Sigmoid colon (tissue), 7 donors: Measurements from ENCODE around the gene RNASEH1. TPM values are rescaled to one million over a fixed set of nuclear protein-coding genes. Genes with fewer than 3 reads are reported as not detected.

Source experiments
- DNase-seq: peaks from one replicate; pipeline ENCODE4 v3.0.0-alpha.2; 2019
- H3K27ac ChIP-seq, 4 donors: fragments of 200-600 bp; sonication (generic); one replicate each; pipeline ENCODE4 v1.5.1; 2016 to 2019; ENCODE audit warnings: mild to moderate bottlenecking in 1 of 4
- H3K27me3 ChIP-seq, 3 donors: fragments of 200-600 bp; sonication (generic); one replicate each; pipeline ENCODE4 v1.5.1; 2019; ENCODE audit warnings: mild to moderate bottlenecking in 1 of 3
- H3K36me3 ChIP-seq, 4 donors: fragments of 200-600 bp; sonication (generic); one replicate each; pipeline ENCODE4 v1.5.1; 2016 to 2019
- H3K4me1 ChIP-seq, 4 donors: fragments of 200-600 bp; sonication (generic); one replicate each; pipeline ENCODE4 v1.5.1; 2017 to 2019
- H3K4me3 ChIP-seq, 4 donors: fragments of 200-600 bp; sonication (generic); one replicate each; pipeline ENCODE4 v1.5.1; 2017 to 2019; ENCODE audit warnings: mild to moderate bottlenecking in 2 of 4, moderate library complexity in 1 of 4
- H3K9me3 ChIP-seq, 4 donors: fragments of 200-600 bp in 3 of 4; sonication (generic) in 3 of 4; one replicate each; pipeline versions ENCODE4 v1.5.1 to v1.6.1; 2013 to 2019
- EP300 ChIP-seq, 4 donors: sonication (generic); formaldehyde crosslinking; IDR thresholded peaks; one replicate each; pipeline ENCODE4 v1.6.1; 2017; ENCODE audit warnings: antibody characterized with exemption in 4 of 4
- POLR2A ChIP-seq, 2 donors: fragments of 450-650 bp; IDR thresholded peaks; one replicate each; pipeline ENCODE4 v1.6.1; 2016; ENCODE audit warnings: antibody characterized with exemption in 2 of 2, mild to moderate bottlenecking in 2 of 2, moderate library complexity in 2 of 2
- POLR2AphosphoS5 ChIP-seq, 4 donors: sonication (generic); formaldehyde crosslinking; IDR thresholded peaks; one replicate each; pipeline ENCODE4 v1.6.1; 2017; ENCODE audit warnings: antibody characterized with exemption in 4 of 4
- WGBS, 2 donors: extraction: QIAGEN DNeasy Blood & Tissue Kit; methylation state at CpG; one replicate each; pipeline ENCODE4 v1.1.7; 2013; 5-methylcytosine and 5-hydroxymethylcytosine counted together
- intact Hi-C: fragments of 100-400 bp; cut with DNase I; formaldehyde crosslinking; loops from one replicate; pipeline ENCODE4 v1.15.1; 2023
- polyA plus RNA-seq, 3 donors: library from polyadenylated mRNA; stranded (reverse); fragments of 200-250 nt; gene quantifications; one replicate each; pipeline ENCODE4 v1.2.3, GENCODE V29; 2013
- total RNA-seq, 4 donors: library from RNA; depleted of rRNA; stranded (reverse); fragments of >200 nt; gene quantifications; one replicate each; pipeline ENCODE4 v1.1.0, GENCODE V29; 2016
- TF ChIP-seq, protein P1 (sequence below), 4 experiments: fragments of 450-650 bp in 3 of 4; fragments of 200-600 bp in 1 of 4; IDR thresholded peaks; one replicate each; pipeline ENCODE4 v1.5.1; 2016 to 2019; ENCODE audit warnings: antibody characterized with exemption in 4 of 4, mild to moderate bottlenecking in 3 of 4, moderate library complexity in 2 of 4
- donor health status: healthy with polysubstance abuse.
- donor health status: Bipolar disorder and iron deficiency.
- donor health status: healthy.

RNASEH1 gene
- total and polyA plus RNA-seq, 7 donors = 10.4 to 28.4 (median 20.5) TPM

- H3K4me1 ChIP-seq = no peaks in the 10 kb centered on the region
- H3K4me3 ChIP-seq = no peak overlapping the region
- DNase-seq = no peak
- intact Hi-C loops = no loop called here
- no peaks in the 10 kb centered on the region for H3K27me3 ChIP-seq
- TF ChIP-seq POLR2AphosphoS5 (IDR thresholded peaks at IDR 0.05) = no peak
- no peak for TF ChIP-seq EP300 (IDR thresholded peaks at IDR 0.05)
- TF ChIP-seq, protein P1, sequence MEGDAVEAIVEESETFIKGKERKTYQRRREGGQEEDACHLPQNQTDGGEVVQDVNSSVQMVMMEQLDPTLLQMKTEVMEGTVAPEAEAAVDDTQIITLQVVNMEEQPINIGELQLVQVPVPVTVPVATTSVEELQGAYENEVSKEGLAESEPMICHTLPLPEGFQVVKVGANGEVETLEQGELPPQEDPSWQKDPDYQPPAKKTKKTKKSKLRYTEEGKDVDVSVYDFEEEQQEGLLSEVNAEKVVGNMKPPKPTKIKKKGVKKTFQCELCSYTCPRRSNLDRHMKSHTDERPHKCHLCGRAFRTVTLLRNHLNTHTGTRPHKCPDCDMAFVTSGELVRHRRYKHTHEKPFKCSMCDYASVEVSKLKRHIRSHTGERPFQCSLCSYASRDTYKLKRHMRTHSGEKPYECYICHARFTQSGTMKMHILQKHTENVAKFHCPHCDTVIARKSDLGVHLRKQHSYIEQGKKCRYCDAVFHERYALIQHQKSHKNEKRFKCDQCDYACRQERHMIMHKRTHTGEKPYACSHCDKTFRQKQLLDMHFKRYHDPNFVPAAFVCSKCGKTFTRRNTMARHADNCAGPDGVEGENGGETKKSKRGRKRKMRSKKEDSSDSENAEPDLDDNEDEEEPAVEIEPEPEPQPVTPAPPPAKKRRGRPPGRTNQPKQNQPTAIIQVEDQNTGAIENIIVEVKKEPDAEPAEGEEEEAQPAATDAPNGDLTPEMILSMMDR (IDR thresholded peaks at IDR 0.05) = no peak
- WGBS, 2 donors = 93 to 94% methylated on average over 5 of the region's 5 CpGs
- H3K27ac ChIP-seq = no peak overlapping the region
- H3K36me3 ChIP-seq = peaks cover 20 to 76% (median 25%) of the 10 kb centered on the region in 4 donors
- no peaks in the 10 kb centered on the region for H3K9me3 ChIP-seq
Measured at GRCh38 chr2:3542107-3542506, 16.0 kb downstream of the RNASEH1 start.

DNA sequence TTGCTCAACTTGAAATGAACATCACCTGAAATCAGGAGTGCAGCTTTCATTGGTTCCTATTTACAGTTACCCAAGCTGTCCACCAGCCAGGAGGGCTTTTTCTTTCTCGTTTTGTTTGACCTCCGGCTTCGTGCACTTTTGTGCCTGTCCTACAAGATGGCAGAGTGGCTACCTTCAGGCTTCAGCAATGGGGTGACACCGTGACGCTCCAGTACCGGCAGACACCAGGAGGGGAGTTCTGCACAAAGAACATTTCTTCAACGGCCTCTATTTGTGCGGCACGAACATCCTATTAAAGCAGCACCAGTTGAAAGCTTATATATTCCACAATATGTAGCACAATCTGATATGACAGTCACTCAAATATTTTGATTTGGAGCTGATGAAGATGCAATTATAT is 18.3 kb downstream of the RNASEH1 start:
- H3K4me3 ChIP-seq = no peak overlapping the region
- no peak for DNase-seq
- intact Hi-C loops = no loop called here
- WGBS, 2 donors = 93% methylated on average over 9 of the region's 9 CpGs
- no peaks in the 10 kb centered on the region for H3K9me3 ChIP-seq
- peaks cover 0 to 21% (median 20%) of the 10 kb centered on the region in 4 donors for H3K4me1 ChIP-seq
- peaks cover 2 to 53% (median 10%) of the 10 kb centered on the region in 4 donors for H3K36me3 ChIP-seq
- H3K27me3 ChIP-seq = no peaks in the 10 kb centered on the region
- H3K27ac ChIP-seq = no peak overlapping the region
- TF ChIP-seq POLR2AphosphoS5 (IDR thresholded peaks at IDR 0.05) (no peak), EP300 (IDR thresholded peaks at IDR 0.05) (no peak), POLR2A (IDR thresholded peaks at IDR 0.05) (no peak)
- TF ChIP-seq, protein P1 (IDR thresholded peaks at IDR 0.05) = no peak

GRCh38 chr2:3536682-3537632 is 21.2 kb downstream of the RNASEH1 start:
- H3K36me3 ChIP-seq = peaks cover 3 to 28% (median 6%) of the 10 kb centered on the region in 4 donors
- H3K27me3 ChIP-seq = no peaks in the 10 kb centered on the region
- intact Hi-C loops = loop anchor here (2.0 kb wide), 1 partner anchor 18 kb away; no protein-coding TSS in a partner anchor
- TF ChIP-seq, protein P1 (IDR thresholded peaks at IDR 0.05) = peak in 3 of 4 experiments; percentile 22 to 56 (median 48)
- TF ChIP-seq POLR2AphosphoS5 (IDR thresholded peaks at IDR 0.05) (no peak), EP300 (IDR thresholded peaks at IDR 0.05) (no peak), POLR2A (IDR thresholded peaks at IDR 0.05) (no peak)
- H3K9me3 ChIP-seq = no peaks in the 10 kb centered on the region
- H3K4me1 ChIP-seq = peaks cover 0 to 44% (median 33%) of the 10 kb centered on the region in 4 donors
- 76 to 86% methylated on average over 16 of the region's 16 CpGs for WGBS, 2 donors
- DNase-seq = peak; percentile 84
- H3K4me3 ChIP-seq = peak overlapping the region; percentile 26 to 49 (median 46)
- peak overlapping the region; percentile 89 to 97 (median 91) for H3K27ac ChIP-seq

GRCh38 chr2:3535794-3536681 is 22.1 kb downstream of the RNASEH1 start:
- Histone ChIP-seq H3K27me3 (no peaks in the 10 kb centered on the region), H3K36me3 (peaks cover 0 to 30% (median 6%) of the 10 kb centered on the region in 4 donors), H3K9me3 (no peaks in the 10 kb centered on the region), H3K4me3 (peak overlapping the region; percentile 26 to 49 (median 46)), H3K27ac (peak overlapping the region; percentile 89 to 97 (median 91)), H3K4me1 (peaks cover 0 to 44% (median 33%) of the 10 kb centered on the region in 4 donors)
- DNase-seq = peak; percentile 86
- intact Hi-C loops = loop anchor here (2.0 kb wide), 1 partner anchor 19 kb away; no protein-coding TSS in a partner anchor
- TF ChIP-seq, protein P1 (IDR thresholded peaks at IDR 0.05) = peak in 2 of 4 experiments; percentile 9 to 22
- TF ChIP-seq POLR2AphosphoS5 (IDR thresholded peaks at IDR 0.05) = peak; percentile 21 to 65 (median 58)
- TF ChIP-seq EP300 (IDR thresholded peaks at IDR 0.05) = no peak
- TF ChIP-seq POLR2A (IDR thresholded peaks at IDR 0.05) = no peak
- 43 to 64% methylated on average over 24 of the region's 24 CpGs for WGBS, 2 donors
